GM12878 (cell line): Measurements from ENCODE around the gene HEMK1. TPM values are rescaled to one million over a fixed set of nuclear protein-coding genes. Genes with fewer than 3 reads are reported as not detected.

Experiments used
- ATAC-seq: fragments of 200-7000 bp; cut with Tn5 transposase; 3 replicates; pipeline ENCODE4 v1.9.1; 2020; ENCODE audit warnings: mild to moderate bottlenecking, moderate library complexity
- BruUV-seq: library from RNA; stranded (reverse); fragments of 400-500 nt; replicated peaks from 2 replicates; lab custom pipeline; 2021; lab: Mats Ljungman, UMichigan
- CTCF ChIA-PET: fragments of 300-600 bp; sonication (Branson Sonifier 250); formaldehyde crosslinking; extraction: SDS; loops from one replicate; lab custom pipeline; 2021; ENCODE audit warnings: inconsistent platforms; lab: Yijun Ruan, JAX
- POLR2A ChIA-PET: fragments of 350-600 bp; formaldehyde crosslinking; extraction: SDS; loops from one replicate; lab custom pipeline; 2021; ENCODE audit warnings: inconsistent platforms; lab: Charles Lee
- RAD21 ChIA-PET: fragments of 300-600 bp; sonication (Branson Sonifier 250); formaldehyde crosslinking; loops from one replicate; lab custom pipeline; 2023; ENCODE audit warnings: antibody characterized with exemption; ENCODE audit not compliant: unreplicated experiment; lab: Charles Lee
- SMC1A ChIA-PET: fragments of 300-600 bp; sonication (Branson Sonifier 250); formaldehyde crosslinking; loops from one replicate; lab custom pipeline; 2023; ENCODE audit not compliant: unreplicated experiment, uncharacterized antibody; lab: Charles Lee
- DNase-seq: peaks from one replicate; pipeline ENCODE4 v3.0.0-alpha.2; 2011; ENCODE audit warnings: low read depth, low spot score
- FAIRE-seq: peaks from 3 replicates; lab custom pipeline; 2011; peaks lifted over from hg19 to GRCh38; lab: Jason Lieb, UNC
- H2AFZ ChIP-seq: 2 replicates; pipeline ENCODE4 v1.6.0; 2011; ENCODE audit warnings: low read depth, low read length, control low read depth; ENCODE audit not compliant: control insufficient read depth
- H3K27ac ChIP-seq: 2 replicates; pipeline ENCODE4 v1.5.1; 2011; ENCODE audit warnings: control low read depth; ENCODE audit not compliant: control insufficient read depth, insufficient read depth
- H3K27me3 ChIP-seq, 2 experiments: replicated peaks in 1 of 2; 2 replicates each; pipeline versions ENCODE4 v1.6.0 to v1.6.1; 2011; ENCODE audit warnings: low read length in 1 of 2; ENCODE audit not compliant: control insufficient read depth in 2 of 2, insufficient read depth in 2 of 2
- H3K36me3 ChIP-seq, 2 experiments: 2 replicates each; pipeline ENCODE4 v1.5.1; 2011; ENCODE audit warnings: low read length in 1 of 2; ENCODE audit not compliant: control insufficient read depth in 2 of 2, insufficient read depth in 2 of 2
- H3K4me1 ChIP-seq: 2 replicates; pipeline ENCODE4 v1.6.1; 2011; ENCODE audit warnings: mild to moderate bottlenecking, low read length, moderate library complexity, mixed read lengths; ENCODE audit not compliant: control insufficient read depth, insufficient read depth
- H3K4me2 ChIP-seq: 2 replicates; pipeline ENCODE4 v1.6.0; 2011; ENCODE audit warnings: control low read depth; ENCODE audit not compliant: control insufficient read depth, insufficient read depth
- H3K4me3 ChIP-seq: fragments of 200-600 bp; sonication (generic); 2 replicates; pipeline ENCODE4 v1.5.1; 2016
- H3K79me2 ChIP-seq: 2 replicates; pipeline ENCODE4 v1.6.0; 2011; ENCODE audit warnings: low read length; ENCODE audit not compliant: control insufficient read depth, insufficient read depth
- H3K9ac ChIP-seq: 2 replicates; pipeline ENCODE4 v1.8.0; 2011; ENCODE audit warnings: low read length, control low read depth, mixed read lengths; ENCODE audit not compliant: control insufficient read depth, insufficient read depth
- H3K9me3 ChIP-seq: replicated peaks from 3 replicates; pipeline ENCODE4 v1.5.1; 2011; ENCODE audit warnings: mild to moderate bottlenecking, low read length; ENCODE audit not compliant: control insufficient read depth, insufficient read depth
- H4K20me1 ChIP-seq: 2 replicates; pipeline ENCODE4 v1.6.0; 2011; ENCODE audit not compliant: control insufficient read depth, insufficient read depth
- CBX3 ChIP-seq: fragments of 200-600 bp; sonication (generic); IDR thresholded peaks from 2 replicates; pipeline ENCODE4 v1.6.1; 2016; ENCODE audit warnings: low read depth, borderline replicate concordance
- CHD2 ChIP-seq: IDR thresholded peaks from 2 replicates; pipeline ENCODE4 v1.6.1; 2011; ENCODE audit warnings: low read depth, low read length, improper control_type of control experiment, borderline replicate concordance
- ESRRA ChIP-seq: IDR thresholded peaks from 2 replicates; pipeline ENCODE4 v1.6.1; 2012; ENCODE audit warnings: mild to moderate bottlenecking, low read length, improper control_type of control experiment
- PBX3 ChIP-seq: IDR thresholded peaks from 2 replicates; pipeline ENCODE4 v1.6.1; 2011; ENCODE audit warnings: mild to moderate bottlenecking, low read depth, low read length, moderate library complexity; ENCODE audit not compliant: insufficient replicate concordance
- SREBF2 ChIP-seq: IDR thresholded peaks from 2 replicates; pipeline ENCODE4 v1.6.1; 2012; ENCODE audit warnings: mild to moderate bottlenecking, low read length
- WGBS: methylation state at CpG from one replicate; pipeline ENCODE4 v1.1.6; 2016; ENCODE audit warnings: low lambda C conversion rate; ENCODE audit not compliant: insufficient replicate concordance, insufficient coverage; ENCODE audit errors: missing lambda C conversion rate; 5-methylcytosine and 5-hydroxymethylcytosine counted together
- in situ Hi-C: fragments of 300-500 bp; cut with MboI; formaldehyde crosslinking; loops from 9 replicates; pipeline ENCODE4 v1.14.3; 2018; ENCODE audit warnings: mixed read lengths
- intact Hi-C: fragments of 100-400 bp; cut with micrococcal nuclease; formaldehyde crosslinking; loops from one replicate; pipeline ENCODE4 v1.14.2; 2022; ENCODE audit not compliant: unreplicated experiment
- polyA plus RNA-seq, 11 experiments: library from polyadenylated mRNA; depleted of rRNA in 4 of 11; unstranded in 6 of 11; stranded (reverse) in 5 of 11; fragments of >200 nt; fragmentation: Nextera tagmentation in 4 of 11; fragmentation: Illumina TruSeq in 1 of 11; extraction: Ambion mirVana in 4 of 11; extraction: Trizol in 1 of 11; gene quantifications; 1 replicate in 1 of 11; 2 replicates in 10 of 11; pipeline versions ENCODE4 v1.2.1 to v1.2.3, GENCODE V29; 2011 to 2016; ENCODE audit warnings: inconsistent platforms in 2 of 11, missing spikeins in 2 of 11, low read depth in 1 of 11
- total RNA-seq, 4 experiments: library from RNA; depleted of rRNA in 3 of 4; stranded (reverse); fragments of >200 nt in 3 of 4; fragmentation: Illumina TruSeq in 1 of 4; extraction: Trizol in 1 of 4; gene quantifications; 2 replicates each; pipeline versions ENCODE4 v1.2.1 to v1.2.3, GENCODE V29; 2013 to 2021
- TF ChIP-seq, protein P1 (sequence below): fragments of 450-650 bp; IDR thresholded peaks from 2 replicates; pipeline ENCODE4 v1.6.1; 2017; ENCODE audit warnings: borderline replicate concordance
- TF ChIP-seq, protein P2 (sequence below): fragments of 450-650 bp; IDR thresholded peaks from 2 replicates; pipeline ENCODE4 v1.6.1; 2017; ENCODE audit warnings: mild to moderate bottlenecking
- TF ChIP-seq, protein P3 (sequence below): fragments of 450-650 bp; IDR thresholded peaks from 2 replicates; pipeline ENCODE4 v1.6.1; 2018; ENCODE audit warnings: mild to moderate bottlenecking, low read depth, moderate library complexity; ENCODE audit not compliant: partially characterized antibody

HEMK1 gene
- total and polyA plus RNA-seq, 10 of the 15 experiments (the other 5 are each of a cell fraction or from before 2014, with no cell fraction given), result 2.8 to 19.0 (median 12.0) TPM

GRCh38 chr3:50524746-50525145 lies 44.6 kb upstream of the HEMK1 start:
- H2AFZ ChIP-seq, result no peak overlapping the region
- H3K79me2 ChIP-seq, result no peaks in the 10 kb centered on the region
- no peak overlapping the region for H3K9ac ChIP-seq
- intact Hi-C loops (no loop called here), in situ Hi-C loops (no loop called here)
- TF ChIP-seq, protein P1, sequence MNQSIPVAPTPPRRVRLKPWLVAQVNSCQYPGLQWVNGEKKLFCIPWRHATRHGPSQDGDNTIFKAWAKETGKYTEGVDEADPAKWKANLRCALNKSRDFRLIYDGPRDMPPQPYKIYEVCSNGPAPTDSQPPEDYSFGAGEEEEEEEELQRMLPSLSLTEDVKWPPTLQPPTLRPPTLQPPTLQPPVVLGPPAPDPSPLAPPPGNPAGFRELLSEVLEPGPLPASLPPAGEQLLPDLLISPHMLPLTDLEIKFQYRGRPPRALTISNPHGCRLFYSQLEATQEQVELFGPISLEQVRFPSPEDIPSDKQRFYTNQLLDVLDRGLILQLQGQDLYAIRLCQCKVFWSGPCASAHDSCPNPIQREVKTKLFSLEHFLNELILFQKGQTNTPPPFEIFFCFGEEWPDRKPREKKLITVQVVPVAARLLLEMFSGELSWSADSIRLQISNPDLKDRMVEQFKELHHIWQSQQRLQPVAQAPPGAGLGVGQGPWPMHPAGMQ, result no peak
- TF ChIP-seq CHD2 (no peak), CBX3 (no peak), SREBF2 (no peak)
- no peak for FAIRE-seq
- DNase-seq, result no peak
- H3K4me1 ChIP-seq, result no peaks in the 10 kb centered on the region
- H3K9me3 ChIP-seq, result no peaks in the 10 kb centered on the region
- WGBS, result 24% methylated on average over 5 of the region's 5 CpGs
- H3K27ac ChIP-seq, result no peak overlapping the region
- peaks cover 0 to 2% of the 10 kb centered on the region in 2 experiments; a peak in 1 of 4 replicates for H3K27me3 ChIP-seq
- H3K36me3 ChIP-seq, result no peaks in the 10 kb centered on the region
- ChIA-PET SMC1A (interaction anchor here (1.0 kb wide), 1 partner anchor 18 kb away, joined by 3 read pairs; no protein-coding TSS in a partner anchor), POLR2A (no interaction called here), CTCF (no interaction called here), RAD21 (interaction anchor here (0.6 kb wide), 1 partner anchor 424 kb away, joined by 3 read pairs; no protein-coding TSS in a partner anchor)
- no TSS peak for BruUV-seq
- H3K4me2 ChIP-seq, result no peak overlapping the region
- no peaks in the 10 kb centered on the region for H4K20me1 ChIP-seq
- ATAC-seq, result no peak
- no peak overlapping the region for H3K4me3 ChIP-seq

DNA sequence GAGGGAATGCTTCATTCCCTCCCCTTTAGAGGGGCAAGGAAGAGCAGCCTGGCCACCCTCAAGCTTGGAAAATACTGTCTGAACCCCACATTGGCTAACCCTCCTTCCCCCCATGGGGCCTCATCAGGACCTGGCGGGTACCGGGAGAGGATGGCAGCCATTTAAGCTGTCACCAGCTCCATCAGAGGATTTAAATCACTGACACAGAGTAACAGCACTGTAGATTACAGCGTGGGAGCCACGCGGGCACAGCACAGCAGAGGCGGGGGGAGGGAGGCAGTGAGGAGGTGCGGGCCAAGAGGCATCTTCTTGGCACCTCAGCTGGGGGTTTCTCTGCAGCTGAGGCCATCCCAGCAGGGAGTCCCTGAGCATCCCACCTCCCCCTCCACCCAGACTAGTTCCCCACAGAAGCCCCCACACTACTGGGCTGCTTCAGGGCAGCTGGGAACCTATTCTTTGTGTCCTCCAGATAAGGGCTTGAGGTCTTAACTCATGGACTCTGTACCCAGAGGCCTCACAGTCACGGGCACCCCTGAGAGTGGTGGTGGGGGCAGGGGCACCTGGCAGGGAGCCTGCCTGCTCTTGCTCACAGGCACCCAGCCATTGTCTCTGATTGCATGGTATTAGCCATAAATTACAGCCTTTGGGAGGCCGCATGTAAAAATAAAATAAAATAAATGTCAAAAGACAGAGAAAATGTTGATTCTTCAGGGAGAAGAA lies 44.0 kb upstream of the HEMK1 start:
- Histone ChIP-seq H3K36me3 (no peaks in the 10 kb centered on the region), H3K9ac (no peak overlapping the region), H3K79me2 (no peaks in the 10 kb centered on the region), H4K20me1 (no peaks in the 10 kb centered on the region), H3K27me3 (peaks cover 0 to 4% of the 10 kb centered on the region in 2 experiments; a peak in 3 of 4 replicates), H3K4me3 (no peak overlapping the region), H3K27ac (no peak overlapping the region), H3K4me1 (no peaks in the 10 kb centered on the region), H3K9me3 (no peaks in the 10 kb centered on the region), H2AFZ (no peak overlapping the region), H3K4me2 (no peak overlapping the region)
- WGBS, result 27% methylated on average over 5 of the region's 9 CpGs
- BruUV-seq, result no TSS peak
- DNase-seq, result no peak
- POLR2A ChIA-PET, result no interaction called here
- RAD21 ChIA-PET, result no interaction called here
- FAIRE-seq, result no peak
- SMC1A ChIA-PET, result interaction anchor here (1.0 kb wide), 1 partner anchor 17 kb away, joined by 3 read pairs; no protein-coding TSS in a partner anchor
- CTCF ChIA-PET, result no interaction called here
- no peak for ATAC-seq
- intact Hi-C loops, result no loop called here
- in situ Hi-C loops, result no loop called here
- TF ChIP-seq SREBF2, result no peak
- TF ChIP-seq, protein P2, sequence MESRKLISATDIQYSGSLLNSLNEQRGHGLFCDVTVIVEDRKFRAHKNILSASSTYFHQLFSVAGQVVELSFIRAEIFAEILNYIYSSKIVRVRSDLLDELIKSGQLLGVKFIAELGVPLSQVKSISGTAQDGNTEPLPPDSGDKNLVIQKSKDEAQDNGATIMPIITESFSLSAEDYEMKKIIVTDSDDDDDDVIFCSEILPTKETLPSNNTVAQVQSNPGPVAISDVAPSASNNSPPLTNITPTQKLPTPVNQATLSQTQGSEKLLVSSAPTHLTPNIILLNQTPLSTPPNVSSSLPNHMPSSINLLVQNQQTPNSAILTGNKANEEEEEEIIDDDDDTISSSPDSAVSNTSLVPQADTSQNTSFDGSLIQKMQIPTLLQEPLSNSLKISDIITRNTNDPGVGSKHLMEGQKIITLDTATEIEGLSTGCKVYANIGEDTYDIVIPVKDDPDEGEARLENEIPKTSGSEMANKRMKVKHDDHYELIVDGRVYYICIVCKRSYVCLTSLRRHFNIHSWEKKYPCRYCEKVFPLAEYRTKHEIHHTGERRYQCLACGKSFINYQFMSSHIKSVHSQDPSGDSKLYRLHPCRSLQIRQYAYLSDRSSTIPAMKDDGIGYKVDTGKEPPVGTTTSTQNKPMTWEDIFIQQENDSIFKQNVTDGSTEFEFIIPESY, result no peak
- TF ChIP-seq PBX3, result no peak
- TF ChIP-seq ESRRA, result no peak
- TF ChIP-seq, protein P3, sequence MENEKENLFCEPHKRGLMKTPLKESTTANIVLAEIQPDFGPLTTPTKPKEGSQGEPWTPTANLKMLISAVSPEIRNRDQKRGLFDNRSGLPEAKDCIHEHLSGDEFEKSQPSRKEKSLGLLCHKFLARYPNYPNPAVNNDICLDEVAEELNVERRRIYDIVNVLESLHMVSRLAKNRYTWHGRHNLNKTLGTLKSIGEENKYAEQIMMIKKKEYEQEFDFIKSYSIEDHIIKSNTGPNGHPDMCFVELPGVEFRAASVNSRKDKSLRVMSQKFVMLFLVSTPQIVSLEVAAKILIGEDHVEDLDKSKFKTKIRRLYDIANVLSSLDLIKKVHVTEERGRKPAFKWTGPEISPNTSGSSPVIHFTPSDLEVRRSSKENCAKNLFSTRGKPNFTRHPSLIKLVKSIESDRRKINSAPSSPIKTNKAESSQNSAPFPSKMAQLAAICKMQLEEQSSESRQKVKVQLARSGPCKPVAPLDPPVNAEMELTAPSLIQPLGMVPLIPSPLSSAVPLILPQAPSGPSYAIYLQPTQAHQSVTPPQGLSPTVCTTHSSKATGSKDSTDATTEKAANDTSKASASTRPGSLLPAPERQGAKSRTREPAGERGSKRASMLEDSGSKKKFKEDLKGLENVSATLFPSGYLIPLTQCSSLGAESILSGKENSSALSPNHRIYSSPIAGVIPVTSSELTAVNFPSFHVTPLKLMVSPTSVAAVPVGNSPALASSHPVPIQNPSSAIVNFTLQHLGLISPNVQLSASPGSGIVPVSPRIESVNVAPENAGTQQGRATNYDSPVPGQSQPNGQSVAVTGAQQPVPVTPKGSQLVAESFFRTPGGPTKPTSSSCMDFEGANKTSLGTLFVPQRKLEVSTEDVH, result no peak
